GM06990 (cell line): Measurements from ENCODE around the gene OVOL3.

ENCODE experiments used
- DNase-seq: peaks from one replicate; pipeline ENCODE4 v3.0.0-alpha.2; 2011; ENCODE audit not compliant: insufficient read length; ENCODE audit errors: extremely low read depth
- H3K27me3 ChIP-seq: replicated peaks from 2 replicates; pipeline ENCODE4 v1.6.0; 2011; ENCODE audit warnings: low read length; ENCODE audit not compliant: control insufficient read depth, insufficient read depth
- H3K36me3 ChIP-seq: 2 replicates; pipeline ENCODE4 v1.5.1; 2011; ENCODE audit warnings: low read length; ENCODE audit not compliant: control insufficient read depth, insufficient read depth
- H3K4me3 ChIP-seq: replicated peaks from 2 replicates; pipeline ENCODE4 v1.5.1; 2011; ENCODE audit warnings: low read depth, mild to moderate bottlenecking, control low read depth, low read length
- CTCF ChIP-seq: IDR thresholded peaks from 2 replicates; pipeline ENCODE4 v1.5.1; 2011; ENCODE audit warnings: low read length, control low read depth, mild to moderate bottlenecking, inconsistent platforms; ENCODE audit not compliant: insufficient read depth, poor library complexity, severe bottlenecking

OVOL3 gene

GRCh38 chr19:36115453-36116343 is 4.8 kb downstream of the OVOL3 start, which contains the start of gene TBCB:
TBCB (plus strand) TSS chr19:36115468; CDS start chr19:36115561, 93 bp downstream.
- TF ChIP-seq CTCF = no peak

GRCh38 chr19:36116344-36116637 is 5.3 kb downstream of the OVOL3 start:
- Histone ChIP-seq H3K27me3 (no peaks in the 10 kb centered on the region), H3K4me3 (peak overlapping the region; percentile 98), H3K36me3 (peaks cover 17% of the 10 kb centered on the region)
- DNase-seq = no peak
- no peak for TF ChIP-seq CTCF

More at GRCh38 chr19:36115453-36116343, 4.8 kb downstream of the OVOL3 start, which contains the start of gene TBCB:
- Histone ChIP-seq H3K36me3 (peaks cover 16% of the 10 kb centered on the region), H3K4me3 (peak within 1 kb of the TSS; percentile 98), H3K27me3 (no peaks in the 10 kb centered on the region)
- no peak for DNase-seq

- H3K27me3 ChIP-seq = no peaks in the 10 kb centered on the region
- peaks cover 15% of the 10 kb centered on the region for H3K36me3 ChIP-seq
- no peak for DNase-seq
- TF ChIP-seq CTCF = no peak
- no peak overlapping the region for H3K4me3 ChIP-seq
Measured at GRCh38 chr19:36120092-36120983, 9.4 kb downstream of the OVOL3 start.

- Histone ChIP-seq H3K27me3 (no peaks in the 10 kb centered on the region), H3K36me3 (peaks cover 17% of the 10 kb centered on the region), H3K4me3 (no peak overlapping the region)
- TF ChIP-seq CTCF = no peak
- DNase-seq = no peak
Measured at GRCh38 chr19:36120984-36121358, 10.0 kb downstream of the OVOL3 start.

- H3K36me3 ChIP-seq = peaks cover 17% of the 10 kb centered on the region
- no peak for TF ChIP-seq CTCF
- no peaks in the 10 kb centered on the region for H3K27me3 ChIP-seq
- no peak for DNase-seq
- no peak overlapping the region for H3K4me3 ChIP-seq
Measured at GRCh38 chr19:36121486-36122124, 10.7 kb downstream of the OVOL3 start.
